ENCODE data around the gene BEGAIN.

Gene BEGAIN

GRCh38 chr14:100615736-100616695 is 28.8 kb upstream of the BEGAIN start:
- no peak for DNase-seq (ENCODE audit: low read depth in 2 of 2)

GRCh38 chr14:100614803-100615202 is 27.6 kb upstream of the BEGAIN start:
- DNase-seq (ENCODE audit: low read depth in 2 of 2), result no peak

- DNase-seq (ENCODE audit: low read depth in 2 of 2), result no peak
Observed at GRCh38 chr14:100612986-100613385, 25.8 kb upstream of the BEGAIN start.

- DNase-seq (ENCODE audit: low read depth in 2 of 2), result no peak
Observed at GRCh38 chr14:100611811-100612480, 24.7 kb upstream of the BEGAIN start.

- no peak for DNase-seq (ENCODE audit: low read depth in 2 of 2)
Observed at GRCh38 chr14:100610511-100611217, 23.4 kb upstream of the BEGAIN start.

- no peak for DNase-seq (ENCODE audit: low read depth in 2 of 2)
Observed at GRCh38 chr14:100609941-100610391, 22.7 kb upstream of the BEGAIN start.

- DNase-seq (ENCODE audit: low read depth in 2 of 2), result no peak
Observed at GRCh38 chr14:100609331-100609870, 22.2 kb upstream of the BEGAIN start.

- no peak for DNase-seq (ENCODE audit: low read depth in 2 of 2)
Observed at GRCh38 chr14:100608586-100609330, 21.5 kb upstream of the BEGAIN start.

GRCh38 chr14:100608064-100608463 is 20.8 kb upstream of the BEGAIN start:
- DNase-seq (ENCODE audit: low read depth in 2 of 2), result no peak

- no peak for DNase-seq (ENCODE audit: low read depth in 2 of 2)
Observed at GRCh38 chr14:100607611-100607956, 20.4 kb upstream of the BEGAIN start.

GRCh38 chr14:100606687-100607610 is 19.7 kb upstream of the BEGAIN start:
- no peak for DNase-seq (ENCODE audit: low read depth in 2 of 2)

- DNase-seq (ENCODE audit: low read depth in 2 of 2), result no peak
Observed at GRCh38 chr14:100605706-100606686, 18.8 kb upstream of the BEGAIN start.

- DNase-seq (ENCODE audit: low read depth in 2 of 2), result no peak
Observed at GRCh38 chr14:100605230-100605629, 18.0 kb upstream of the BEGAIN start.

GRCh38 chr14:100604709-100605108 is 17.5 kb upstream of the BEGAIN start:
- DNase-seq (ENCODE audit: low read depth in 2 of 2), result no peak

- no peak for DNase-seq (ENCODE audit: low read depth in 2 of 2)
Observed at GRCh38 chr14:100604121-100604501, 16.9 kb upstream of the BEGAIN start.

GRCh38 chr14:100603341-100604120 is 16.3 kb upstream of the BEGAIN start:
- DNase-seq (ENCODE audit: low read depth in 2 of 2), result no peak

GRCh38 chr14:100602621-100603230 is 15.5 kb upstream of the BEGAIN start:
- no peak for DNase-seq (ENCODE audit: low read depth in 2 of 2)

- no peak for DNase-seq (ENCODE audit: low read depth in 2 of 2)
Observed at GRCh38 chr14:100601914-100602313, 14.7 kb upstream of the BEGAIN start.

Data from activated CD4-positive, alpha-beta T cell treated with anti-CD3 and anti-CD28 coated beads for 24 hours (primary cell).